ENCODE results near the gene RETREG3. TPM values are rescaled to one million over a fixed set of nuclear protein-coding genes. Genes with fewer than 3 reads are reported as not detected.

The RETREG3 gene
- total and polyA plus RNA-seq, 2 of the 13 experiments (the other 11 are each of a cell fraction or from before 2014, with no cell fraction given) = 47.0 to 55.8 TPM

DNA sequence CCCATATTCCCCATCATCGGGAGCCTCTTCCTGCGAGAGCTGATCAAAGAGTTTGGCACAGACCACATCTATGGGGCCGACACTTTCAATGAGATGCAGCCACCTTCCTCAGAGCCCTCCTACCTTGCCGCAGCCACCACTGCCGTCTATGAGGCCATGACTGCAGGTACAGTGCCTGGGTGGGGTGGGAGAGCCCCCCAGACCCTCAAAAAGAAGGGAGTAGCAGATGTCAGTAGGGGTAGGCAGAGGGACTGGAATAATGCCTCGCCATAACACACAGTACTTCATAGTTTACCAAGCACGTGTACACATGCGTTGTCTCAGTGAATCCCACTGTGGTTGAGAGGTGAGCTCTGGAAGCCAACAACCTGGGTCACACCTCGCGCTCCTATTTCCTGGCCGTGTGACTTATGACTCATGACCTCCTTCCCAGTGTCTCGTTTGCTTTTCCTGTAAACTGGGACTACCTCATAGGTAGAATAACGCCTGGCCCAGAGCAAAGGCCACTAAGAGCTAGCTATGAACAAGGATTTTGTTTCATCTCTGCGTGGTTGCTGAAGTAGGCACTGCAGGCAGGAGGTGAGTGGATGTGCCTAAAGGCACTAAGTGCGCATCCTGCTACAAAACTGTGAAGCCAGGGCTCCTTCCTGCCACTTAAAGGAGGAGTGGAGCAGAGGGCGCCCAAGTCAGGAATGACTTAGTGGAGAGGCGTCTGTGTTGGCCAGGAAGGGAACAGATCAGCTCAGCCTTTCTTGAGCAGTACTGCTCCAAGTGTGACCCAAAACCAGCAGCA lies 67.9 kb downstream of the RETREG3 start (continued):
- TF ChIP-seq NR2F1 (CRISPR knock-in tag; IDR thresholded peaks at IDR 0.05) (peak; percentile 63 to 68; a peak in 3 of 4 replicates), ZNF431 (CRISPR knock-in tag; IDR thresholded peaks at IDR 0.05; ENCODE audit: borderline replicate concordance, low read depth) (peak; percentile 90; the same call in 1 of the 2 replicates), SAP130 (CRISPR knock-in tag; IDR thresholded peaks at IDR 0.05; ENCODE audit: low read depth) (peak; percentile 95), HDAC2 (CRISPR knock-in tag; IDR thresholded peaks at IDR 0.05) (peak; percentile 76), MEIS2 (CRISPR knock-in tag; IDR thresholded peaks at IDR 0.05) (peak; percentile 81; the same call in 1 of the 2 replicates), ZNF749 (CRISPR knock-in tag; IDR thresholded peaks at IDR 0.05; ENCODE audit: borderline replicate concordance) (0 out of 2 replicates have a peak, but pooled peaks have one; percentile 60), ZC3H13 (CRISPR knock-in tag; IDR thresholded peaks at IDR 0.05) (peak; percentile 87), ZKSCAN5 (CRISPR knock-in tag; IDR thresholded peaks at IDR 0.05) (peak; percentile 86), PHF20 (CRISPR knock-in tag; IDR thresholded peaks at IDR 0.05) (peak; percentile 53; the same call in 1 of the 2 replicates), ZNF790 (CRISPR knock-in tag; IDR thresholded peaks at IDR 0.05; ENCODE audit: borderline replicate concordance) (peak; percentile 67; the same call in 1 of the 2 replicates), ZNF251 (CRISPR knock-in tag; IDR thresholded peaks at IDR 0.05) (no peak), CHD2 (IDR thresholded peaks at IDR 0.05; ENCODE audit: low read depth, low read length) (peak; percentile 49; the same call in 1 of the 2 replicates), DPF2 (CRISPR knock-in tag; IDR thresholded peaks at IDR 0.05; ENCODE audit: borderline replicate concordance, low read depth) (peak; percentile 56; the same call in 1 of the 2 replicates), ZNF547 (CRISPR knock-in tag; IDR thresholded peaks at IDR 0.05) (peak; percentile 88; the same call in 1 of the 2 replicates), SIX1 (CRISPR knock-in tag; IDR thresholded peaks at IDR 0.05; ENCODE audit: borderline replicate concordance) (peak; percentile 88), ZFP62 (CRISPR knock-in tag; IDR thresholded peaks at IDR 0.05) (no peak), TAF1 (CRISPR knock-in tag; IDR thresholded peaks at IDR 0.05) (peak; percentile 42; the same call in 1 of the 2 replicates), CENPT (CRISPR knock-in tag; IDR thresholded peaks at IDR 0.05; ENCODE audit: low read depth) (0 out of 2 replicates have a peak, but pooled peaks have one; percentile 55), ZNF501 (CRISPR knock-in tag; IDR thresholded peaks at IDR 0.05) (peak; percentile 74)
- TF ChIP-seq, protein P1, sequence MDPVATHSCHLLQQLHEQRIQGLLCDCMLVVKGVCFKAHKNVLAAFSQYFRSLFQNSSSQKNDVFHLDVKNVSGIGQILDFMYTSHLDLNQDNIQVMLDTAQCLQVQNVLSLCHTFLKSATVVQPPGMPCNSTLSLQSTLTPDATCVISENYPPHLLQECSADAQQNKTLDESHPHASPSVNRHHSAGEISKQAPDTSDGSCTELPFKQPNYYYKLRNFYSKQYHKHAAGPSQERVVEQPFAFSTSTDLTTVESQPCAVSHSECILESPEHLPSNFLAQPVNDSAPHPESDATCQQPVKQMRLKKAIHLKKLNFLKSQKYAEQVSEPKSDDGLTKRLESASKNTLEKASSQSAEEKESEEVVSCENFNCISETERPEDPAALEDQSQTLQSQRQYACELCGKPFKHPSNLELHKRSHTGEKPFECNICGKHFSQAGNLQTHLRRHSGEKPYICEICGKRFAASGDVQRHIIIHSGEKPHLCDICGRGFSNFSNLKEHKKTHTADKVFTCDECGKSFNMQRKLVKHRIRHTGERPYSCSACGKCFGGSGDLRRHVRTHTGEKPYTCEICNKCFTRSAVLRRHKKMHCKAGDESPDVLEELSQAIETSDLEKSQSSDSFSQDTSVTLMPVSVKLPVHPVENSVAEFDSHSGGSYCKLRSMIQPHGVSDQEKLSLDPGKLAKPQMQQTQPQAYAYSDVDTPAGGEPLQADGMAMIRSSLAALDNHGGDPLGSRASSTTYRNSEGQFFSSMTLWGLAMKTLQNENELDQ (CRISPR knock-in tag; IDR thresholded peaks at IDR 0.05; ENCODE audit: borderline replicate concordance) = no peak
- TF ChIP-seq, protein P2, sequence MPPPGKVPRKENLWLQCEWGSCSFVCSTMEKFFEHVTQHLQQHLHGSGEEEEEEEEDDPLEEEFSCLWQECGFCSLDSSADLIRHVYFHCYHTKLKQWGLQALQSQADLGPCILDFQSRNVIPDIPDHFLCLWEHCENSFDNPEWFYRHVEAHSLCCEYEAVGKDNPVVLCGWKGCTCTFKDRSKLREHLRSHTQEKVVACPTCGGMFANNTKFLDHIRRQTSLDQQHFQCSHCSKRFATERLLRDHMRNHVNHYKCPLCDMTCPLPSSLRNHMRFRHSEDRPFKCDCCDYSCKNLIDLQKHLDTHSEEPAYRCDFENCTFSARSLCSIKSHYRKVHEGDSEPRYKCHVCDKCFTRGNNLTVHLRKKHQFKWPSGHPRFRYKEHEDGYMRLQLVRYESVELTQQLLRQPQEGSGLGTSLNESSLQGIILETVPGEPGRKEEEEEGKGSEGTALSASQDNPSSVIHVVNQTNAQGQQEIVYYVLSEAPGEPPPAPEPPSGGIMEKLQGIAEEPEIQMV (CRISPR knock-in tag; IDR thresholded peaks at IDR 0.05; ENCODE audit: low read depth) = peak; percentile 60; the same call in 1 of the 2 replicates
- TF ChIP-seq, protein P3, sequence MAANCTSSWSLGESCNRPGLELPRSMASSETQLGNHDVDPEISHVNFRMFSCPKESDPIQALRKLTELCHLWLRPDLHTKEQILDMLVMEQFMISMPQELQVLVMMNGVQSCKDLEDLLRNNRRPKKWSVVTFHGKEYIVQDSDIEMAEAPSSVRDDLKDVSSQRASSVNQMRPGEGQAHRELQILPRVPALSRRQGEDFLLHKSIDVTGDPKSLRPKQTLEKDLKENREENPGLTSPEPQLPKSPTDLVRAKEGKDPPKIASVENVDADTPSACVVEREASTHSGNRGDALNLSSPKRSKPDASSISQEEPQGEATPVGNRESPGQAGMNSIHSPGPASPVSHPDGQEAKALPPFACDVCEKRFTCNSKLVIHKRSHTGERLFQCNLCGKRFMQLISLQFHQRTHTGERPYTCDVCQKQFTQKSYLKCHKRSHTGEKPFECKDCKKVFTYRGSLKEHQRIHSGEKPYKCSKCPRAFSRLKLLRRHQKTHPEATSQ (CRISPR knock-in tag; IDR thresholded peaks at IDR 0.05; ENCODE audit: borderline replicate concordance) = no peak
- TF ChIP-seq, protein P4, sequence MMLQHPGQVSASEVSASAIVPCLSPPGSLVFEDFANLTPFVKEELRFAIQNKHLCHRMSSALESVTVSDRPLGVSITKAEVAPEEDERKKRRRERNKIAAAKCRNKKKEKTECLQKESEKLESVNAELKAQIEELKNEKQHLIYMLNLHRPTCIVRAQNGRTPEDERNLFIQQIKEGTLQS (CRISPR knock-in tag; IDR thresholded peaks at IDR 0.05) = peak; percentile 88

All from HepG2 (cell line).